Naive B cell (primary cell): ENCODE results near the gene IRF2BP2. TPM values are rescaled to one million over a fixed set of nuclear protein-coding genes. Genes with fewer than 3 reads are reported as not detected.

Source experiments
- ATAC-seq, 2 donors: fragments of 150-1000 bp; cut with Tn5 transposase; 2 replicates each; pipeline ENCODE4 v1.10.0; 2021; ENCODE audit warnings: low read depth in 2 of 2, mild to moderate bottlenecking in 2 of 2, moderate library complexity in 2 of 2
- DNase-seq: peaks from one replicate; pipeline ENCODE4 v3.0.0; 2022
- H3K27ac Mint-ChIP-seq, 6 donors: one replicate each; pipeline ENCODE4 v1.8.0; 2020 to 2022; ENCODE audit warnings: mild to moderate bottlenecking in 6 of 6, mixed read lengths in 6 of 6, moderate library complexity in 5 of 6, inconsistent platforms in 2 of 6
- H3K27me3 Mint-ChIP-seq, 3 donors: one replicate each; pipeline ENCODE4 v1.8.0; 2021 to 2022; ENCODE audit warnings: mixed read lengths in 3 of 3, mild to moderate bottlenecking in 1 of 3
- H3K36me3 Mint-ChIP-seq, 2 donors: one replicate each; pipeline ENCODE4 v1.8.0; 2020 to 2022; ENCODE audit warnings: mixed read lengths in 2 of 2, inconsistent platforms in 1 of 2, mild to moderate bottlenecking in 1 of 2
- H3K4me1 Mint-ChIP-seq, 3 donors: one replicate each; pipeline ENCODE4 v1.8.0; 2020 to 2022; ENCODE audit warnings: mixed read lengths in 3 of 3, inconsistent platforms in 1 of 3, mild to moderate bottlenecking in 1 of 3, moderate library complexity in 1 of 3
- H3K4me3 Mint-ChIP-seq, 8 donors: one replicate each; pipeline ENCODE4 v1.8.0; 2020 to 2022; ENCODE audit warnings: mild to moderate bottlenecking in 8 of 8, mixed read lengths in 8 of 8, moderate library complexity in 8 of 8, inconsistent platforms in 2 of 8
- H3K9me3 Mint-ChIP-seq, 7 donors: one replicate each; pipeline ENCODE4 v1.8.0; 2020 to 2022; ENCODE audit warnings: mixed read lengths in 7 of 7, mild to moderate bottlenecking in 5 of 7, inconsistent platforms in 2 of 7, moderate library complexity in 1 of 7
- polyA plus RNA-seq, 6 donors: library from polyadenylated mRNA; unstranded; fragments of 300-500 nt; fragmentation: Illumina TruSeq; gene quantifications; one replicate each; pipeline ENCODE4 v1.2.3, GENCODE V29; 2021; ENCODE audit warnings: low read depth in 6 of 6

Gene IRF2BP2
- polyA plus RNA-seq, 6 donors from 2014 or later, result 40.3 to 66.1 (median 55.3) TPM

DNA sequence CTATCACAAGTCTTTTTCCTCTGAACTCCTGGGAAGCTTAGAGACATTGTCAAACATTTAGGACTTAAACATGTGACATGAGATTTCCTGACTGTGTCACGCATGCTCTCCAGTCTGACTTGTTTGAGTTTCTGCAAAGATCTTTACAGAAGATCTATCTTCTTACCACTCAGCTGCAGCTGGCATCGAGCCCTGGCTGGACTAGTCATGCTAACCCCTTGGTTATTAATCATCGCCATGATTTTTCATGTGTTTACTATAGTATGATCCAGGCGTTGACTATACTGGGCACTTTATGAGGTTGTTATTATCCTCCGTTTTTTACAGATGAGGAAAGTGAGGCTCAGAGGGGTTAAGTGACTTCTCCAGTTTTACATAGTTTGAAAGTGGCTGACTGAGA lies 18.1 kb upstream of the IRF2BP2 start:
- Mint-ChIP-seq H3K36me3 (no peaks in the 10 kb centered on the region), H3K4me3 (no peak overlapping the region), H3K4me1 (peaks cover 4 to 5% (median 5%) of the 10 kb centered on the region in 3 donors), H3K27ac (no peak overlapping the region), H3K9me3 (no peaks in the 10 kb centered on the region), H3K27me3 (no peaks in the 10 kb centered on the region)
- ATAC-seq, result no peak
- DNase-seq, result no peak

DNA sequence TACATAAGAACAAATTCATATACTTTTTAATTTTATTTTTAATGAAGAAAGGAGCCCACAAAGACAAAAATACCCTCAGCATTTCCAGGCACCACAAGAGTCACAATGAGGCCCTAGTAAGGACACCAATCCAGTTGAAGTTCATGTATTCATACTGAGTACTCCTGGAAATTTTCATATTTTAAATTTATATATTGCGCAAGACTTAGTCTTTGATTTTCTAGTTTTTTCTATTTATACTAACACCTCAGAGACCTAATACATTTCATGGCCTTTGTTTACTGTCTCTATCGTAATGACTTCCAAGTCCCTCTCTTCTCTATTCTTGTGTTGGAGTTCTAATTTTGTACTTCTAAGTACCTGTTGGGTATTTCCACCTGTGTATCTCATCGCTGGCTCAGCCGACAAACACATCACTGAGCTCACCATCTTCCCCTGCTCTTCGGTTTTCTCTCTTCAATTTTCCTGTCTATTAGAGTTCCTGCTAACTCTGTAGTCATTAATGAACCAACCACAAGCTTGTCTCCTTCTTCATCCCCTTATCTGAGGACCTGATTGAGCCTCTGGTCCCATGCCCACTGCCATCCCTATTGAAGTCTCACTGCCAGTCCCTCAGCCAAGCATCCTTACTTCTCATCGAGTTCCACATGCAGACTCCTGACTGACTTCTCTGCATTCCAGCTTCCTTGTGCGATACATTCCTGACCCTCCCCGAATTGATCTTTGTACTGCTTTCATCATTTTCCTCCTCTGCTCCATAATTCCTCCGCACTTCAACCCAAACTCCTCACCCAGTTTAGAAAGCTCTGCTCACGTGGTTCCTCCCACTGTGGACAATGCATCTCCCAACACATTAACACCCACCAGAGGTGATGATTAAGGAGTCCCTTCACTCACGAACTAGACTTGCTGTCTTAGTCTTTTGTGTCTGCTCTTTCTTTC lies 17.3 kb upstream of the IRF2BP2 start:
- peak overlapping the region in 1 of 8 donors; percentile 61 for H3K4me3 Mint-ChIP-seq
- peak overlapping the region in 2 of 6 donors; percentile 26 to 68 for H3K27ac Mint-ChIP-seq
- H3K9me3 Mint-ChIP-seq, result no peaks in the 10 kb centered on the region
- no peaks in the 10 kb centered on the region for H3K36me3 Mint-ChIP-seq
- ATAC-seq (no peak), DNase-seq (no peak)
- no peaks in the 10 kb centered on the region for H3K27me3 Mint-ChIP-seq
- peaks cover 4 to 5% (median 5%) of the 10 kb centered on the region in 3 donors for H3K4me1 Mint-ChIP-seq

DNA sequence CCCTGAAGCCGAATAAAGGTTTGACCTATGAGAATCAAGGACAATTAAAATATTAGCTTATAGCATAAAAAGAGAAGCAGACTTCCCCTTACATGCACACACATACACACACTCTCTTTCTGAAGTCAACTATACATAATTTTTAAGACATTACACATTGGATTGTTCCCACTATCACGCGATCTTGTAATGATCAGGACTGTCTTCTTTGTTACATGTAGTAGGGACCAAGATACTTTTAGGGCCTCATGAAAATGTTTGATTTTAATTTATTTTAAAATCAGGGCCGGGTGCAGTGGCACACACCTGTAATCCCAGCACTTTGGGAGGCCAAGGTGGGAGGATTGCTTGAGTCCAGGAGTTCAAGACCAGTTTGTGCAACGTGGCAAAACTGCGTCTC lies 16.4 kb upstream of the IRF2BP2 start:
- Mint-ChIP-seq H3K36me3 (no peaks in the 10 kb centered on the region), H3K27me3 (no peaks in the 10 kb centered on the region), H3K9me3 (no peaks in the 10 kb centered on the region), H3K4me1 (peaks cover 4 to 5% (median 5%) of the 10 kb centered on the region in 3 donors), H3K4me3 (no peak overlapping the region), H3K27ac (no peak overlapping the region)
- no peak for ATAC-seq
- no peak for DNase-seq

DNA sequence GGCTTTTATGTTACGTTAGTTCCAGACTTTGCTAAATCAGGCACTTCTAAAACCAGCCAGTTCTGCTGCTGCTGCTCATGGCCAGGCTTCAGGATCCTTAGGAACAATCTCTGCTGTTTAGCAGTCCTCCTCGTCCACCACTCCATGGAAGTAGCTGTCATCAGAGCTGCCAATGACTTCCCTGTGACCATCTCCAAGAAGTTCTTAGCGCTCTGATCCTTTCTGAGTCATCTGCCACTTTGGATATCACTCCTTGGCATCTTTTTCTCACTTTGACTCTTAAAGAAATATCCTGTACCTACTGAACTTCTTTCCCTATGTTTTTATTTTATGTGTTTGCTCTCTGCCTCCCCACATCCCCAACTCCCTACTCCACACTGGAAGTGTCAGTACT lies 14.7 kb upstream of the IRF2BP2 start:
- no peaks in the 10 kb centered on the region for H3K36me3 Mint-ChIP-seq
- H3K9me3 Mint-ChIP-seq, result no peaks in the 10 kb centered on the region
- DNase-seq (no peak), ATAC-seq (no peak)
- no peaks in the 10 kb centered on the region for H3K27me3 Mint-ChIP-seq
- H3K4me3 Mint-ChIP-seq, result no peak overlapping the region
- peaks cover 5 to 10% (median 9%) of the 10 kb centered on the region in 3 donors for H3K4me1 Mint-ChIP-seq
- H3K27ac Mint-ChIP-seq, result peak overlapping the region in 1 of 6 donors; percentile 8

DNA sequence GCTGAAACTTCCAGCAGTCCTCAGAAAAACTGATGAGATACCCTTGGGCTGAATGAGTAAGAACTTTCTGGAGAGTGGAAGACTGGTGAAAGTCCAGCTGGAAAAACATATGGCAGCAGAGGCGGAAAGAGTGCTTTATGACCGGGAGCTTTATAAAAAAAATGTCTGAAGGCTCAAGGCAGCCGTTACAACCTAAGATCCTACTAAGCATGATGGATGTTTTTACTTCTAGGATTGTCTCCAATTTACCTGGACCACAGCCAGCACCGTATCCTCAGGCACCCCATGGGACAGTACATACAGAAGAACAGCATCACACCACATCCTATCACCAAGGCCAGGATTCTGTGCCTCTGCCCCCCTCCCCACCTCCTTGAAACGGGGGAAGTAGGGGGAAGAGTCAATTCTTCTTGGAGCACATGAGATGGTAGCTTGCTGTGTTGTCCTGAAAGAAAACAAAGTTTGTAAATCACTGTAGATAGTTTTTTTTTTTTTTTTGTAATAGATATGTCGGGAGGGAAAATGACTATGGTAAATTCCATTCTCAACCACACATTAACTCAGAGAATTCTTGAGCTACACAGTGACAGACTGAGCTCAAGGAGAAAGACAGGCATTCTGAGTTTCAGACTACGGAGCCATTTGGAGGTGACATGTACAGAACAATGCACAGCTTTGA lies 11.8 kb upstream of the IRF2BP2 start:
- no peaks in the 10 kb centered on the region for H3K27me3 Mint-ChIP-seq
- DNase-seq (no peak), ATAC-seq (no peak)
- H3K9me3 Mint-ChIP-seq, result no peaks in the 10 kb centered on the region
- H3K4me3 Mint-ChIP-seq, result no peak overlapping the region
- H3K36me3 Mint-ChIP-seq, result no peaks in the 10 kb centered on the region
- H3K27ac Mint-ChIP-seq, result no peak overlapping the region
- H3K4me1 Mint-ChIP-seq, result peaks cover 5 to 12% (median 10%) of the 10 kb centered on the region in 3 donors

DNA sequence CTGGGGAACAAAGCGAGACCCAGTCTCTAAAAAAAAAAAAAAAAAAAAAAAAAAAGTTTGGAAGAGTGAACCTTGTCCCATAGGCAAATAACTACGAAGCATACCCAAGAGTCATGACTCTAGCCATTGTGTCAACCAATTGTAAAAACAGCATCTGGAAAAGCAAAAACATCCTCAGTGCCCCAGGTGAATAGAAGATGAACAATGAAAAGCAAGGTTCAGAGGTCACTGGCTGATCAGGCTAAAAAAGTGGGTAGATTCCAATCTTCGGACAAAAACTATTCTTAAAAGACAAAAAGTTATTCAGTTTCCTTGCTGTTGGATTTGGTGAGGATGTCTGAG lies 11.1 kb upstream of the IRF2BP2 start:
- Mint-ChIP-seq H3K4me1 (peaks cover 5 to 12% (median 10%) of the 10 kb centered on the region in 3 donors), H3K9me3 (no peaks in the 10 kb centered on the region), H3K27ac (no peak overlapping the region), H3K36me3 (no peaks in the 10 kb centered on the region), H3K27me3 (no peaks in the 10 kb centered on the region), H3K4me3 (no peak overlapping the region)
- ATAC-seq (no peak), DNase-seq (no peak)

DNA sequence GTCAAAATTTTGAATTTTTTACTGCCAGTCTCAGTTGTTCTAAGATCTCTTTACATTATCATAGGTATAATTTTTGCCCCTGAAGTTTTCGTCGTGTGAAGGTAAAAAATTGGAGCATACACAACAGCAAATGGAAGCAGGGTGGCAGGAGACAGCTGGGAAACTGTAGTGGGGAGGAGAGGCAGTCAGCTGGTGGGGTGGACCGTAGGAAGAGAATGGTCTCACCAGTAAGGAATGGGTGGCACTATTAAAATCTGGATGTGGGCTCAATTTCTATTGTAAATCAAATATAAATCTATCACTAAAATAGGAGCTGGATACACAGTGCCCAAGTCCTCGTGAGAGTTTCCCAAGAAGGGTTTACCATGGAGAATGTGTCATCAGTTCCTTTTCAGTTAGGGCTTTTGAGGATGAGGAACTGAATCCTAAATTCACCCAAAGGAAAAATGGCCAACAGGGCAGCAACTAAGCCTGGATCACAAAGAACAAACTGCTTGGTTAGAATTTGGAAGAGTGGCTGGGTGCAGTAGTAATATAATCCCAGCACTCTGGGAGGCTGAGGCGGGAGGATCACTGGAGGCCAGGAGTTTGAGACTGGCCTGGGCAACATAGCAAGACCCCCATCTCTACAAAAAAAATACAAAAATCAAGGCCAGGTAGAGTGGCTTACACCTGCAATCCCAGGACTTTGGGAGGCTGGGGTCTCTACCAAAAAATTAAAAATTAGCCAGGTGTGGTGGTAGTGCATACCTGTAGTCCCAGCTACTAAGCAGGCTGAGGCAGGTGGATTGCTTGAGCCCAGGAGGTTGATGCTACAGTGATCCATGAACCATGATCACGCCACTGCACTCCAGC lies 10.5 kb upstream of the IRF2BP2 start:
- H3K4me1 Mint-ChIP-seq, result peaks cover 5 to 12% (median 10%) of the 10 kb centered on the region in 3 donors
- H3K27ac Mint-ChIP-seq, result peak overlapping the region in 3 of 6 donors; percentile 1 to 50 (median 13)
- H3K27me3 Mint-ChIP-seq, result no peaks in the 10 kb centered on the region
- no peaks in the 10 kb centered on the region for H3K9me3 Mint-ChIP-seq
- DNase-seq, result no peak
- no peaks in the 10 kb centered on the region for H3K36me3 Mint-ChIP-seq
- H3K4me3 Mint-ChIP-seq, result no peak overlapping the region
- no peak for ATAC-seq

DNA sequence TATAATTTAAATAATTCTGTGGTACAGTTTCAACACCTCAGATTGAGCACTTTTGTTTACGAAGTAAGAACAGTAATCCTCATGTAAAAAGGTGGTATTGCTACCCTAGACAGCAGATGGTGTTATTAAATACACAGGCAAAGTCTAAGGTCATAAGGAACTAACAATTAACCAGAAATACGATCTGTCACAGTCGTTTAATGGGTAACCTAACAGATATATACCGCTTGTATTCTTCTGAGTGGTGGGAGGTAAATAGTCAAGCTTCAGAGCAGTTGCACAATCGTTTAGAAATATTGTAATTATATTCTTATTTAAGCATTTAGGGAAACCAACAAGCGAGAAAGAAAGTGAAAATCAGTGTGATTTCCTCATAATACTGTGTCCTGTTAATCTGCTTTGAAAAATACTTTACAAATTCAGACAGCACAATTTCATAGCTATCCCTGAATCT lies 9.8 kb upstream of the IRF2BP2 start:
- DNase-seq, result no peak
- Mint-ChIP-seq H3K36me3 (no peaks in the 10 kb centered on the region), H3K27me3 (no peaks in the 10 kb centered on the region), H3K4me3 (no peak overlapping the region), H3K9me3 (no peaks in the 10 kb centered on the region), H3K4me1 (peaks cover 5 to 12% (median 10%) of the 10 kb centered on the region in 3 donors), H3K27ac (peak overlapping the region in 3 of 6 donors; percentile 1 to 50 (median 13))
- ATAC-seq, result no peak

DNA sequence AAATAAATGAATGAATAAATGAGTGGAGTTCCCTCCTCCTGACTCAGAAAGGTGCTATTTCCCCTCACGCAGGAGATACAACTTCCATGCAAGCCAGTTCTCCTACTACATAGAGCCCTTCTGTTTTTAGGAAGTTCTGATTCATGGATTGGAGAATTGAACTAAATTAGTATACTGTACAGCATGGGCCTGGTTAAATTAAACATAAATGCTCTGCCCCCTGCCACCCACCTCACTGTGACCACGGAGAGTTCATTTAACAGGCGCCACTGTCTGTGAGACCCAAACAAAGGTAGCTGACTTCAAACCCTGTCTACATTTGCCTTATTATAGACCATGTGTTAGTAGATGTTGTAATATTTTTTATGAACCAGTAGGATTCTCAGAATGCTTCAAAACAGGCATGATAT lies 9.1 kb upstream of the IRF2BP2 start:
- no peaks in the 10 kb centered on the region for H3K36me3 Mint-ChIP-seq
- H3K27ac Mint-ChIP-seq, result no peak overlapping the region
- H3K4me1 Mint-ChIP-seq, result peaks cover 2 to 8% (median 8%) of the 10 kb centered on the region in 3 donors
- H3K9me3 Mint-ChIP-seq, result no peaks in the 10 kb centered on the region
- H3K4me3 Mint-ChIP-seq, result no peak overlapping the region
- ATAC-seq (no peak), DNase-seq (no peak)
- H3K27me3 Mint-ChIP-seq, result no peaks in the 10 kb centered on the region

DNA sequence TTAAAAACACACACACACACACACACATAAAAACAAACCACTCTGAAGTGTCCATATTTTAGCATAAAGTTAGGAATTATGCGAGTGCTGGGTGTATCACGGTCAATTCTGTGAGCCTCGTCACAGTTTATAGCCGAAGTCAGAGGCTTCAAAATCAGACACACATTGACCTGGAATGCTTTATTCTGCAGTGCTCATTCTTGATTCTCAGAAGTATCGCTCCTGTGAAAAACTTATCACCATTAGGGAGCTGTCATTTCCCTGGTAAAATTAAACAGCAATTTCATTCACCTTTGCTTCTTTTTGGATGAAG lies 8.7 kb upstream of the IRF2BP2 start:
- DNase-seq (no peak), ATAC-seq (no peak)
- Mint-ChIP-seq H3K4me1 (peaks cover 0 to 7% (median 6%) of the 10 kb centered on the region in 3 donors), H3K4me3 (no peak overlapping the region), H3K9me3 (no peaks in the 10 kb centered on the region), H3K27ac (no peak overlapping the region), H3K36me3 (no peaks in the 10 kb centered on the region), H3K27me3 (no peaks in the 10 kb centered on the region)

DNA sequence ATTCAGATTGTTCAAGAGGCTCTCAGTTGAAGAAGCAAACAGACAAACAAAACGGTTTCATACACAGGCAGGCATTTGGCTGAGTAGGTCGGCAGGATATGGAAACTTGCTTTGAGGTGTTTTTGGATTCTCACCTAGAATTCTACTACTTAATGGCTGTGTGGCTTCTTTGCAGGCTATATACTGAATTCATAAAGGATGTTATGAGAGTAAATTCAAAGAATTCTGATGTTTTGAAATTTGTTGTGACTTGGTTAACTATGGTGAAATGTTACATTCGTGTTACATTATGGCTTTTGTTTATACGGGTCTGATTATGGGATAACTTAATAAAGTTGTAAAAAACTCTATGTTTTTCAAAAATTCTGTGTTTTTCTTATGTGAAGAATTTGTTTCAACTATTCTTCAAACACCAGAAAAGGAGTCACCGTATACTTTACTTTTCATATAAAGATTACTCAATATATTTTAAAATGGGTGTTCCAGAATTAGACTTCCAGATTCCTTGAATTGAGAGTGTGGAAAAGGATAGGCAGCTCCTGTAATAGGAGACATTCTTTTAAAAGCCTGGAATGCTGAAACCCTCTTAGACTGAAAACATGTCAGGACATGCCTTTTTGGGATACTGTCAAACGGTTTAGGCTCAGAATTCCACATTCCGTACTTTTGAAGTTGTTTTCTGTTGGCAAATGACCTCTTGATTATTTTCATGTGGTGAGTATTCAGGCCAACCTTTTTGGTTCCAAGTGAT lies 8.2 kb upstream of the IRF2BP2 start:
- Mint-ChIP-seq H3K27ac (no peak overlapping the region), H3K36me3 (no peaks in the 10 kb centered on the region), H3K27me3 (no peaks in the 10 kb centered on the region), H3K4me3 (no peak overlapping the region), H3K4me1 (peaks cover 5 to 12% (median 12%) of the 10 kb centered on the region in 3 donors), H3K9me3 (no peaks in the 10 kb centered on the region)
- DNase-seq (no peak), ATAC-seq (no peak)

DNA sequence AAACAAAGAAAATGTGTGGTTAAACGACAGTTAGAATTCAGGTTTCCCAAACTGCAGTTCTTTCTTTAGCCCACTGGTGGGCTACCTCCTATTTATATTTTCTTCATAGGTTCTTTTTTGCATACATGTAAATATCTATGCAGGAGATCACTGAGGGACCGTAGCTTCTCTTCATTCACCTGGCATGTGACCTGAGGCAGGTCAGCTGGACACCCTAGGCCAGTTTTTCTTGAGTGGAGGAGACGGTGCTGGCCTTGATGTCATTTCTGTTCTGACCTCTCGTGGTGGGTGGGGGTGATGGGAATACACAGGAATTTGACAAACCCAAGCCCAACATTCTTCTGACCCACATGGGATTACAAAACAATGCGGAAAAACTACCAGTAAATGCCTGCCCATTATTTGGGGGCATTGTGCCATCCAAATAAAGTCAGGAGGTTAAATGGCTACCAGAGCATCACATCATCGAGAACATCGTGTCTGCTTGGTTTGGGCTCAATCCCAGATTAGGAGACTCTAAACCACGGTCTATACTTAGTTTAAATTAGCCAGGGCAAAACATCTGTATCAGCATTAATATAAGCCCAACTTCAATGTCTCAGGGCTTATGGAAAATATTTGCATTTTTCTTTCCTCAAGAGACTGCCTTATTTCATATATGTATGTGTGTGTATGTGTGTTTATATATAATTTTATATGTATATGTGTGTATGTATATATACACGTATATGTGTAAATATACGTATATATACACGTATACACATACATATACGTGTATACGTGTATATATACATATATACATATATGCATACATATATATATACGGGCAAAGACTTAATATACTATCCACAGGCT lies 7.4 kb upstream of the IRF2BP2 start:
- no peaks in the 10 kb centered on the region for H3K9me3 Mint-ChIP-seq
- ATAC-seq (no peak), DNase-seq (no peak)
- no peak overlapping the region for H3K4me3 Mint-ChIP-seq
- H3K4me1 Mint-ChIP-seq, result peaks cover 13 to 20% (median 20%) of the 10 kb centered on the region in 3 donors
- no peaks in the 10 kb centered on the region for H3K27me3 Mint-ChIP-seq
- no peak overlapping the region for H3K27ac Mint-ChIP-seq
- H3K36me3 Mint-ChIP-seq, result no peaks in the 10 kb centered on the region
